NCI-H2227 treated with DMSO at 0.1 percent for 48 hours (cell line): ENCODE measurements around the gene ADAMTSL3.

Experiments
- DNase-seq: peaks from one replicate; lab custom pipeline; 2025; lab: John Stamatoyannopoulos, UW

ADAMTSL3 gene

GRCh38 chr15:83873966-83874365 lies 220.0 kb downstream of the ADAMTSL3 start:
- DNase-seq: no peak

DNA sequence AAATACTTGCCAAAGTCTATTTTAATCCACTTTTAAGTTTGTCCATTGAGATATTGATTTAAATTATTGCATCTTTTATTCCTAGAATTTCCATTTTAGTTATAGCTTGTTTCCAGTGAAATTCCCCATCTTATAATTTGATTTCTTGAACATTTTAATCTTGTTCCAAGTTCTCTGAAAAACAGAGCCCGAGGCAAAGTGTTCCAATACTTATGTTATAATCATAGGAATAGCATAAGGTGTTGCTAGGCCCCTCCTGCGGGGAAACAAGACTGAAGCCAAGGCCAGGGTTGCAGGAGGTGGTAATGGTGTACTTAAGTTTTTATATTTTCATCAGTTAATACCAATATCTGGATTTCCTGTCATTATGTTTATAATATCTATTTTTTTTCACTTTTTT lies 226.6 kb downstream of the ADAMTSL3 start:
- DNase-seq: no peak

GRCh38 chr15:83881156-83881555 lies 227.2 kb downstream of the ADAMTSL3 start:
- no peak for DNase-seq

DNA sequence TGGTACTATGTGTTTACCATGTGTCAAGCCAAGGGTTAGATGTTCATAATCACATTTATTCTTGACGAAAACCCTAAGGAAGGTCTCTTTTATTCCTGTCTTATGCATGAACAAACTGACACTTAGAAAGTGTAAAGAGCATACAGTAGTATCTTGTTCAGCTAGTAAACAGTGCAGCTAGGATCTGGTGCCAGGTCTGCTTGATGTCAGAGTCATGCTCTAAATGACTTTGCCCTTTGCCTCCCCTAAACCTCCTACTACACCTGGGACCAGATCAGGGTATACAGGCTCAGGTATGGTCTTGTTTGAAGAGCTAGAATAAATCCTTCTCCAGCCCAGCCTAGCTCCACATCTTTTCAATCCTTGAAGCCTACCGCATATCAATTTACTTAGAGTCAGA lies 232.4 kb downstream of the ADAMTSL3 start:
- DNase-seq: no peak

- no peak for DNase-seq
These were observed 233.5 kb downstream of the ADAMTSL3 start for GRCh38 chr15:83887404-83887803.

- DNase-seq: no peak
These were observed 234.0 kb downstream of the ADAMTSL3 start for GRCh38 chr15:83887961-83888360.

- DNase-seq: no peak
These were observed 236.1 kb downstream of the ADAMTSL3 start for GRCh38 chr15:83889995-83890394.

- DNase-seq: no peak
These were observed 236.7 kb downstream of the ADAMTSL3 start for GRCh38 chr15:83890587-83890986.

DNA sequence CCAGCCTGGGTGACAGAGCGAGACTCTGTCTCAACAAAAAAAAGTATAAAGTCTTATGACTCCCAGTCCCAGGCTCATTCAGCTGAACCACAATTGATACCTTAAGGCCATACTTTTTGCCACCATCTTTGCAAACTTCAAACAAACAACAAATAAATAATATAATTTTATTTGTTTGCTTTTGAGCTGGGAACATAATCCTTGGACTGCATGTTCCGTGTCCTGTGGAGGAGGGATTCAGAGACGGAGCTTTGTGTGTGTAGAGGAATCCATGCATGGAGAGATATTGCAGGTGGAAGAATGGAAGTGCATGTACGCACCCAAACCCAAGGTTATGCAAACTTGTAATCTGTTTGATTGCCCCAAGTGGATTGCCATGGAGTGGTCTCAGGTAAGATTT lies 238.6 kb downstream of the ADAMTSL3 start:
- DNase-seq: no peak

DNA sequence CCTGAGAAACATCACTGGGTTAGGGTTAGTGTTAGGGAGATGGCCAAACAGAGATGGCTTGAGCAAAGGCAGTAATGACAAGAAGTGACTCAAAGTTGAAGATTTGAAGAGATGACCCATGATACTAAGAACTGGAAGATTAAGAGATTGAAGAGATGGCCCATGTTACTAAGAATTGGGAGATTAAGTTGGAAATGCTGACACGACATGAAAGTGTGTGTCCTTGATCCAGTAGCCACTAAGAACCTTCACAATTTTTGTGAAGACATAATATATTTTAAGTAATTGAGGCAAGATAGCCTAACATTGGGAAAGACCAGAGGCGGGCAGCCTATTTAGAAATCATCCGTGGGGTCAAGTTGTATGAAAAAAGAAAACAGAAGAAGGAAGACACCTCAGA lies 239.4 kb downstream of the ADAMTSL3 start:
- DNase-seq: no peak

- DNase-seq: no peak
These were observed 243.1 kb downstream of the ADAMTSL3 start for GRCh38 chr15:83897037-83897436.

- DNase-seq: no peak
These were observed 244.4 kb downstream of the ADAMTSL3 start for GRCh38 chr15:83898361-83898760.

GRCh38 chr15:83899670-83900069 lies 245.7 kb downstream of the ADAMTSL3 start:
- DNase-seq: no peak

DNA sequence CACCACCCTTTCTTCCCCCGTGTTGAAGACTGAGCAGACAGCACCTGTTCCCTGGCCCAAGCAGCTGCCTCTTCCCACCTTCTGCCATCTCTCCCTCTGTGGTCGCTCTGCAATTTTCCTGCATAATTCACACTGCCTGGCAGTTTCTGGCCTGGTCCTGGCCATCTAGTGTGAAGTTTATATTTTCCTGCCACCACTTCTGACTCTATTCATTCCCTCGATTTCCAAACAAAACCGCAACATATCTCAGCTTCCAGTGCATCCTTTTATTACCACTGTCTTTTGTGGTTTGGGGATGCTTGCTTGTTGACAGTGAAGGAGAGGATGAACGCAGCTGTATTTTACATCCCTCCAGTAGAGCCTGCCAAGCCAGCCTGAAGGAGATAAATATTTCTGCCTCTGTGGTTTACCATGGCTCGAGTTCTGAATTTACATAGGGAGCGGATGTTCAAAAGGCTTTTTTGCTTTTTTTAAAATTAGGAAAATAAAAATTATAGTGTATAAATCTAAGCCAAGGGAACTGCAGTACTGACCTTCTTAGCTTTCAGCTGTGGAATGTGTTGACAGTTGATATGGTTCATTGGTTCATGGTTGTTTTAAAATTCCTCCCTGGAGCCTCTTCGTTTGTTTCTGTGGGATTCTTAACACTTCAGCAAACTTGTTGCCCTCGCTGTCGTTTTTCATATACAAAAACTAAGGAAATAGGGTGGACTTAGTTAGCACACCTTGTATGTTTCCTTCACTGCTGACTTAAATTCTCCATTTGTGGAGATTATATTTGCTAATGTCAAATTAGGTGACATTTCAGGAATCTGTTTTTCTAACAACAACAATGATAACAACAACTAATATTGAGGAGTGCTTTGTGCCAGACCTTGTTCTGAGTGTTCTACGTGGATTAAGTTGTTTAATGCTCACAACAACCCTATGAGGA lies 250.5 kb downstream of the ADAMTSL3 start:
- DNase-seq: no peak

GRCh38 chr15:83905556-83906273 lies 251.8 kb downstream of the ADAMTSL3 start:
- DNase-seq: no peak

- no peak for DNase-seq
These were observed 257.4 kb downstream of the ADAMTSL3 start for GRCh38 chr15:83911345-83911744.

DNA sequence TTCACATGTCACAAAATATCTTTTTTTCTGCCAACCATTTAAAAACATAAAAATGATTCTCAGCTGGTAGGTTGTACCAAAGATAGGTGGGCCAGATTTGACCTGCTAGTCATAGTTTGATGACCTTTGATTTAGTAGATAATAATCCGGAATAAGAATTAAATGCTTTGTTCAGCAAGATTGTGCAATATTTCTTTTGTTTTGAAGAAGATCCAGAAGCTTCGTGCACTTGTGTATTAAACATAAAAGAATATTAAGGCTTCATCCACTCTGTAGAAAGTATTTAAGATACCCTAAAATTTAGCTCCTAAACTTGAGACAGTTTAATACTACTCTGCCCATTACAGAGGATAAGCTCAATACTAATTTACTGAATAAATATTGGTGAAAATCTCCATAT lies 258.4 kb downstream of the ADAMTSL3 start:
- DNase-seq: no peak

DNA sequence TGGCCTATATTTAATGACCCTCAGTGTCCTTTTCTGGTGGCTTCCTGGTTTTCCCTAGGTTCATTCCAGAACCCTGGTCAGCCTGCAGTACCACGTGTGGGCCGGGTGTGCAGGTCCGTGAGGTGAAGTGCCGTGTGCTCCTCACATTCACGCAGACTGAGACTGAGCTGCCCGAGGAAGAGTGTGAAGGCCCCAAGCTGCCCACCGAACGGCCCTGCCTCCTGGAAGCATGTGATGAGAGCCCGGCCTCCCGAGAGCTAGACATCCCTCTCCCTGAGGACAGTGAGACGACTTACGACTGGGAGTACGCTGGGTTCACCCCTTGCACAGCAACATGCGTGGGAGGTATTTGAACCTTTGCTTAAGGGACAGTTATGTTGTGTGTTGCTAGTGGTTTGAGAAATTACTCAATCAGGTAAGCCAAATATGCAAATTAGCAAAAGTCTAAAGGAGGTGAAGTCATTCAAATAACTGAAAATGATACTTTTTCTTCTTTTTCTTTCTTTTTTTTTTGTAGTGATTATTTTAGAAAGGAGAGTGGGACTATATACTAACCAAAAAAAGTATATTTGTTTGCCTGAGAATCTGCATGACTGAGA lies 259.2 kb downstream of the ADAMTSL3 start:
- DNase-seq: no peak

GRCh38 chr15:83914906-83915305 lies 261.0 kb downstream of the ADAMTSL3 start:
- no peak for DNase-seq

GRCh38 chr15:83917432-83917831 lies 263.5 kb downstream of the ADAMTSL3 start:
- DNase-seq: no peak

DNA sequence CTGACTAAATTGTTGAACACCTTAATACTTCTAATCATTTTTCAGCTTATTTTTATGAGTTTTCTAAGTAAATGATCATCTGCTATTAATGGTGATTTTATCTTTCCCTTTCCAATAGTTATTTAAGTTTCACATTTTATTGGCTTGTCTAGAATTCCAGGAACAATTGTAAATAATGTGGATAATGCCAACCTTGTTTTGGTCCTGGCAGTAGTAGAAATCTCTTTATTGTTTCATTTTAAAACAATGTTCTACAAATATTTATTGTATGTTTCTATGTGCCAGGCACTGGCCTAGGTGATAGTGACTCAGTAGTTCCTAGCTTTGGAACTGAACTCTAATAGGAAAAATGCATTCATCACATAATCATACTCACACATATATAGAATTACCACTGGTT lies 264.1 kb downstream of the ADAMTSL3 start:
- no peak for DNase-seq

DNA sequence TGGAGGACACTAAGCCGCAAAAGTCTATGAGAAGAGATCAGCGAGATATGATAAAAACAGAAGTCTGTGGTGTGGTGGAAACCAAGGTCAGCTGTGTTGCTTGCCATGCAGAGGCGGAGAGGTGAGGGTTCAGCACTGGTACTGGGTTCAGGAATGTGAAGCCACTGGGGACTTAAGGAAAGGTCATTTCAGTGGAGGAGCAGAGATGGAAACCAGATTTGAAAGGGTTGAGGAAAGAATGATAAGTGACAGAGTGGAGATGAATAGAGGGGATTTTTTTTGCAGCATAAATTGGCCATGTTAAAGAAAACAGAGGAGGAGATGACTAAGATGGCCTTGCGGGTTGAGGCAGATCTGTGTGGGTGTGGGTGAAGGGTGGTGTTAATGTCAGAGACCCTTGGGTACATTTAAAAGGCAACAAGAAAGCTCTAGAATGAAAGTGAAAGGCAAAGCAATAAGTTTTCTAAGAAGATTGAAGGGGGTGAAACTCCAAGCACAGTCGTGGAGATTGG lies 265.5 kb downstream of the ADAMTSL3 start:
- DNase-seq: no peak
